CD8-positive, alpha-beta memory T cell (primary cell): ENCODE results near the gene TGIF1. TPM values are rescaled to one million over a fixed set of nuclear protein-coding genes. Genes with fewer than 3 reads are reported as not detected.
"Not testable (repeated sequence)": the region's sequence is repeated elsewhere in the genome, so short reads cannot be mapped to it uniquely, and the experiment has no call there.

ENCODE experiments used
- CTCF ChIA-PET: fragments of 350-600 bp; sonication (Branson Sonifier 250); formaldehyde crosslinking; loops from one replicate; lab custom pipeline; 2021; ENCODE audit warnings: antibody characterized with exemption; lab: Charles Lee
- POLR2A ChIA-PET: fragments of 350-600 bp; sonication (Branson Sonifier 250); formaldehyde crosslinking; loops from one replicate; lab custom pipeline; 2021; ENCODE audit warnings: antibody characterized with exemption; lab: Charles Lee
- DNase-seq, 5 donors: peaks; one replicate each; pipeline versions ENCODE4 v3.0.0 to v3.0.0-alpha.2; 2020 to 2022; ENCODE audit warnings: mixed read lengths in 1 of 5
- H3K27ac ChIP-seq: one replicate; pipeline ENCODE4 v1.7.0; 2013; ENCODE audit warnings: low read depth, mild to moderate bottlenecking, low read length, moderate library complexity
- H3K27me3 ChIP-seq: 2 replicates; pipeline ENCODE4 v1.7.0; 2013; ENCODE audit warnings: low read length, mild to moderate bottlenecking; ENCODE audit not compliant: insufficient read depth, poor library complexity, severe bottlenecking
- H3K36me3 ChIP-seq: 2 replicates; pipeline ENCODE4 v1.7.0; 2013; ENCODE audit warnings: mild to moderate bottlenecking, low read length, moderate library complexity; ENCODE audit not compliant: insufficient read depth
- H3K4me1 ChIP-seq: 2 replicates; pipeline ENCODE4 v1.7.0; 2013; ENCODE audit warnings: mild to moderate bottlenecking, low read length, moderate library complexity; ENCODE audit not compliant: insufficient read depth
- H3K4me3 ChIP-seq: 2 replicates; pipeline ENCODE4 v1.7.0; 2013; ENCODE audit warnings: mild to moderate bottlenecking, low read length
- H3K9me3 ChIP-seq: 2 replicates; pipeline ENCODE4 v1.7.0; 2013; ENCODE audit warnings: mild to moderate bottlenecking, low read length
- H3K27ac Mint-ChIP-seq, 8 donors: one replicate each; pipeline ENCODE4 v1.8.0; 2020 to 2021; ENCODE audit warnings: mixed read lengths in 8 of 8, mild to moderate bottlenecking in 6 of 8, inconsistent platforms in 3 of 8, moderate library complexity in 3 of 8
- H3K27me3 Mint-ChIP-seq, 2 donors: one replicate each; pipeline ENCODE4 v1.8.0; 2020 to 2021; ENCODE audit warnings: mixed read lengths in 2 of 2, mild to moderate bottlenecking in 1 of 2, moderate library complexity in 1 of 2
- H3K36me3 Mint-ChIP-seq, 3 donors: one replicate each; pipeline ENCODE4 v1.8.0; 2020 to 2021; ENCODE audit warnings: mixed read lengths in 3 of 3, inconsistent platforms in 1 of 3, mild to moderate bottlenecking in 1 of 3
- H3K4me1 Mint-ChIP-seq, 3 donors: one replicate each; pipeline ENCODE4 v1.8.0; 2020 to 2021; ENCODE audit warnings: mixed read lengths in 3 of 3, inconsistent platforms in 1 of 3, mild to moderate bottlenecking in 1 of 3
- H3K4me3 Mint-ChIP-seq, 7 donors: one replicate each; pipeline ENCODE4 v1.8.0; 2020 to 2021; ENCODE audit warnings: mixed read lengths in 7 of 7, mild to moderate bottlenecking in 6 of 7, moderate library complexity in 4 of 7, inconsistent platforms in 2 of 7
- H3K9me3 Mint-ChIP-seq, 5 donors: one replicate each; pipeline ENCODE4 v1.8.0; 2020 to 2022; ENCODE audit warnings: mixed read lengths in 5 of 5, mild to moderate bottlenecking in 3 of 5, moderate library complexity in 2 of 5, inconsistent platforms in 1 of 5
- polyA plus RNA-seq: library from polyadenylated mRNA; unstranded; fragments of 300-500 nt; fragmentation: Illumina TruSeq; gene quantifications from one replicate; pipeline ENCODE4 v1.2.3, GENCODE V29; 2021
- total RNA-seq, 2 experiments: library from RNA; stranded (reverse); gene quantifications; one replicate each; pipeline ENCODE4 v1.2.3, GENCODE V29; 2021

TGIF1 gene
- total and polyA plus RNA-seq, 3 experiments from 2014 or later, result 36.9 to 77.0 (median 38.3) TPM

DNA sequence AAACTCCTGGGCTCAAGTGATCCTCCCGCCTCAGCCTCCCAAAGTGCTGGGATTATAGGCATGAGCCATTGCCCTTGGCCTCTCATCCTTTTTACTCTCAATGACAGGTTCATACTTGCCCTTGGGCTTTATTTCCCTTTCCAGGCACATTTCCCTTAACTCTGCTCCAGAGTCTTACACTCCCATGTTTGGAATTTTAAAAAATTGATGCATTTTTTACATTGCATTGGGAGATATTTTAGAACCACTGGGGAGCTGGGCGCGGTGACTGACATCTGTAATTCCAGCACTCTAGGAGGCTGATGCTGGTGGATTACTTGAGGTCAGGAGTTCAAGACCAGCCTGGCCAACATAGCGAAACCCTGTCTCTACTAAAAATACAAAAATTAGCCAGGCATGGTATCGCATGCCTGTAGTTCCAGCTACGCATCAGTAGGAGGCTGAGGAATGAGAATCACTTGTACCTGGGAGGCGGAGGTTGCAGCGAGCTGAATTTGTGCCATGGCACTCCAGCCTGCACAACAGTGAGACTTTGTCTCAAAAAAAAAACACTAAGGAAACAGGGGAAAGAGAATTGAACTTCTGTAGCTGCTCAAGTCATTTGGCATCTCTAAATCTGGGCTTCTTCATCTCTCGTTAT lies 18.2 kb downstream of the TGIF1 start:
- Histone ChIP-seq H3K27ac (no peak overlapping the region), H3K4me3 (no peak overlapping the region), H3K9me3 (no peaks in the 10 kb centered on the region), H3K4me1 (peaks cover 17% of the 10 kb centered on the region), H3K36me3 (no peaks in the 10 kb centered on the region), H3K27me3 (no peaks in the 10 kb centered on the region)
- H3K4me1 Mint-ChIP-seq, result peaks cover 20 to 24% (median 23%) of the 10 kb centered on the region in 3 donors
- no peaks in the 10 kb centered on the region for H3K9me3 Mint-ChIP-seq
- H3K27ac Mint-ChIP-seq, result no peak overlapping the region
- no peaks in the 10 kb centered on the region for H3K36me3 Mint-ChIP-seq
- ChIA-PET POLR2A (no interaction called here), CTCF (interaction anchor here (5.0 to 6.4 kb wide), 2 partner anchors 13 to 117 kb away, joined by 16 to 57 read pairs; no protein-coding TSS in a partner anchor)
- DNase-seq, result no peak
- H3K27me3 Mint-ChIP-seq, result no peaks in the 10 kb centered on the region
- H3K4me3 Mint-ChIP-seq, result no peak overlapping the region

DNA sequence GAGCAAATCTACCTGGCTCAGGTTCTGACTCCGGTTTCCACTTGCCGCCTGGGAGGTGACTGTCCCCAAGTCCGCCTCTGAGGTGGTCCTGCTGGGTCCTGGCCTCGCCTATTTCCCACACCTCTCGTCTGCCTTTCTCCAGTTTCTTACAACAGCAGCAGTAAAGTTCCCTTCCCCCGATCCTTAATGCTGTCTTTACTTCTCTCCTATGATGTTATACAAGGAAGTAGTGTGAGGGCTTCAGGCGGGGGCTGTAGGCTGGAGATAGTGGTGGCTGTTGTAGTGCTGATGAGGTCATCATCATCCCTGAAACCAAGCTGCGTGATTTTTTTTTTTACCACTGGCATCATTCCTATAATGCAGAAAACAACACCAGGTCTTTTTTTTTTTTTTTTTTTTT lies 18.9 kb downstream of the TGIF1 start:
- Mint-ChIP-seq H3K27me3 (no peaks in the 10 kb centered on the region), H3K27ac (peak overlapping the region in 1 of 8 donors; percentile 78), H3K4me3 (no peak overlapping the region), H3K36me3 (no peaks in the 10 kb centered on the region), H3K9me3 (no peaks in the 10 kb centered on the region), H3K4me1 (peaks cover 22 to 29% (median 28%) of the 10 kb centered on the region in 3 donors)
- no peak for DNase-seq
- Histone ChIP-seq H3K4me1 (peaks cover 17% of the 10 kb centered on the region), H3K27me3 (no peaks in the 10 kb centered on the region), H3K36me3 (no peaks in the 10 kb centered on the region), H3K27ac (no peak overlapping the region), H3K4me3 (no peak overlapping the region), H3K9me3 (no peaks in the 10 kb centered on the region)
- ChIA-PET CTCF (interaction anchor here (0.7 to 6.4 kb wide), 4 partner anchors 11 to 145 kb away, joined by 3 to 57 read pairs (median 10); no protein-coding TSS in a partner anchor), POLR2A (no interaction called here)

DNA sequence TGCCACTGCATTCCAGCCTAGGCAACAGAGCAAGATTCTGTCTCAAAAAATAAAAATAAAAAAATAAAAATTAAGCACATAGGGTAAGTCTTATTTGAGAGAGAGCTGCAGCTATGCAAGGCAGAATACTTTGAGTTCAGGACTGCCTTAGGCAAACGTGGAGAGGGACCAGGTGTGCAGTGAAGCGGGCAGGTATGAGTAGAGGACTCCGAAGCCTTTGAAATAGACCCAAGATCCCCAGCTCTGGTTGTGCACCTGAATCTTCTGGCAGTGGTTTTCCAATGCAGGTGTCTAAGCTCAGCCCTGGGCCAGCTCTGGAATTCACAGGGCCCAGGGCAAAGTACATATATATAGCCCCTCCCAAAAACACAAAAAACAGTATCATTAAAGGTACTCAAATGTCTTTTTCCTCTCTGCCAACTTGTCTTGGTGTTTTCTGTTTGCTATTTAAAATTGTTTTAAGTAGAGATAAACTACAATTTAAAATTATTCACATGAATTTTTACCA lies 21.2 kb downstream of the TGIF1 start:
- peaks cover 12% of the 10 kb centered on the region for H3K4me1 ChIP-seq
- no peak overlapping the region for H3K4me3 ChIP-seq
- no peaks in the 10 kb centered on the region for H3K36me3 ChIP-seq
- POLR2A ChIA-PET, result interaction anchor here (0.5 kb wide), 1 partner anchor 122 kb away, joined by 3 read pairs; no protein-coding TSS in a partner anchor
- DNase-seq, result no peak
- no peaks in the 10 kb centered on the region for H3K27me3 ChIP-seq
- no peaks in the 10 kb centered on the region for H3K9me3 ChIP-seq
- no peaks in the 10 kb centered on the region for H3K27me3 Mint-ChIP-seq
- no peak overlapping the region for H3K4me3 Mint-ChIP-seq
- peaks cover 18 to 27% (median 24%) of the 10 kb centered on the region in 3 donors for H3K4me1 Mint-ChIP-seq
- no peak overlapping the region for H3K27ac Mint-ChIP-seq
- peaks cover 0 to 6% (median 0%) of the 10 kb centered on the region in 3 donors for H3K36me3 Mint-ChIP-seq
- no peaks in the 10 kb centered on the region for H3K9me3 Mint-ChIP-seq
- H3K27ac ChIP-seq, result no peak overlapping the region
- CTCF ChIA-PET, result interaction anchor here (0.9 kb wide), 1 partner anchor 10 kb away, joined by 4 read pairs; no protein-coding TSS in a partner anchor

DNA sequence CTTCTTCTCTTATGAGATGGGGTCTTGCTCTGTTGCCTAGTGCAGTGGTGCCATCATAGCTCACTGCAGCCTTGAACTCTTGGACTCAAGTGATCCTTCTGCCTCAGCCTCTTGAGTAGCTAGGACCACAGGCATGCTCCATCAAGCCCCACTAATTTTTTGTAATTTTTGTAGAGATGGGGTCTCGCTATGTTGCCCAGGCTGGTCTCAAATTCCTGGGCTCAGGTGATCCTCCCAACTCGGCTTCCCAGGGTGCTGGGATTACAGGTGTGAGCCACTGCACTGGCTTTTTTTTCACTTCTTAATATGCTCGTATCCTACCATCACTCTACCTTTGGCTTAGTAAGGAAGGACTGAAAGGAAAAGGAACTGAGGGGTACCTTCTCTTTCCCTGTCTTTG lies 22.1 kb downstream of the TGIF1 start:
- H3K4me3 ChIP-seq, H3K27ac Mint-ChIP-seq, H3K4me3 Mint-ChIP-seq, H3K27me3 Mint-ChIP-seq, CTCF ChIA-PET, POLR2A ChIA-PET, H3K27me3 ChIP-seq, H3K9me3 Mint-ChIP-seq, DNase-seq, H3K27ac ChIP-seq, H3K4me1 ChIP-seq, H3K9me3 ChIP-seq, H3K36me3 ChIP-seq, H3K36me3 Mint-ChIP-seq: not testable (repeated sequence)
- peaks cover 9 to 18% (median 14%) of the 10 kb centered on the region in 3 donors for H3K4me1 Mint-ChIP-seq

DNA sequence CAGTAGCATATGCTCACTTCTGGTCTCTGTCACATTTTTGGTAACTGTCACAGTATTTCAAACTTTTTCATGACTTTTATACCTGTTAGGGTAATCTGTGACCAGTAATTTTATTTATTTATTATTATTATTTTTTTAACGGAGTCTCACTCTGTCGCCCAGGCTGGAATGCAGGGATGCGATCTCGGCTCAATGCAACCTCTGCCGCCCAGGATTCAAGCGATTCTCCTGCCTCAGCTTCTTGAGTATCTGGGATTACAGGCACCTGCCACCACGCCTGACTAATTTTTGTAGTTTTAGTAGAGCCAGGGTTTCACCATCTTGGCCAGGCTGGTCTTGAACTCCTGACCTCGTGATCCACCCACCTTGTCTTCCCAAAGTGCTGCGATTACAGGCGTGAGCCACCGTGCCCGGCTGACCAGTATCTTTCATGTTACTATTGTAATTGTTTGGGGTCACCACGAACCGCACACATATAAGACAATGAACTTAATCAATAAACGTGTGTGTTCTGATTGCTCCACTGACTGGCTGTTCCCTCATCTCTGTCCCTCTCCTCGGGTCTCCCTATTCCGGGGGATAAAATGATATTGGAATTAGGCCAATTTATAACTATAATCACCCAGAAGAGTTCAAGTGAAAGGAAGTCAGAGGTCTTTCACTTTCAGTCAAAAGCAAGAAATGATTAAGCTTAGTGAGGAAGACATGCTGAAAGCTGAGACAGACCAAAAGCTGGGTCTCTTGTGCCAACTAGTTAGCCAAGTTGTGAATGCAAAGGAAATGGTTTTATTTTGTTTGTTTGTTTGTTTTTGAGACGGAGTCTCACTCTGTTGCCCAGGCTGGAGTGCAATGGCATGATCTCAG lies 22.9 kb downstream of the TGIF1 start:
- peaks cover 7 to 14% (median 12%) of the 10 kb centered on the region in 3 donors for H3K4me1 Mint-ChIP-seq
- peak overlapping the region in 6 of 8 donors; percentile 16 to 82 (median 54) for H3K27ac Mint-ChIP-seq
- H3K4me1 ChIP-seq, result no peaks in the 10 kb centered on the region
- no peak overlapping the region for H3K27ac ChIP-seq
- H3K4me3 Mint-ChIP-seq, result peak overlapping the region in 6 of 7 donors; percentile 30 to 80 (median 67)
- H3K27me3 Mint-ChIP-seq, result no peaks in the 10 kb centered on the region
- peaks cover 0 to 6% (median 0%) of the 10 kb centered on the region in 3 donors for H3K36me3 Mint-ChIP-seq
- H3K9me3 Mint-ChIP-seq, result no peaks in the 10 kb centered on the region
- H3K27me3 ChIP-seq, result no peaks in the 10 kb centered on the region
- no peaks in the 10 kb centered on the region for H3K9me3 ChIP-seq
- no peak for DNase-seq
- no peaks in the 10 kb centered on the region for H3K36me3 ChIP-seq
- H3K4me3 ChIP-seq, result no peak overlapping the region
- POLR2A ChIA-PET, result interaction anchor here (1.6 to 1.8 kb wide), 2 partner anchors 15 to 19 kb away, joined by 3 to 7 read pairs; no protein-coding TSS in a partner anchor
- CTCF ChIA-PET, result interaction anchor here (1.2 to 1.7 kb wide), 5 partner anchors 9 to 113 kb away, joined by 3 to 11 read pairs (median 3); no protein-coding TSS in a partner anchor

DNA sequence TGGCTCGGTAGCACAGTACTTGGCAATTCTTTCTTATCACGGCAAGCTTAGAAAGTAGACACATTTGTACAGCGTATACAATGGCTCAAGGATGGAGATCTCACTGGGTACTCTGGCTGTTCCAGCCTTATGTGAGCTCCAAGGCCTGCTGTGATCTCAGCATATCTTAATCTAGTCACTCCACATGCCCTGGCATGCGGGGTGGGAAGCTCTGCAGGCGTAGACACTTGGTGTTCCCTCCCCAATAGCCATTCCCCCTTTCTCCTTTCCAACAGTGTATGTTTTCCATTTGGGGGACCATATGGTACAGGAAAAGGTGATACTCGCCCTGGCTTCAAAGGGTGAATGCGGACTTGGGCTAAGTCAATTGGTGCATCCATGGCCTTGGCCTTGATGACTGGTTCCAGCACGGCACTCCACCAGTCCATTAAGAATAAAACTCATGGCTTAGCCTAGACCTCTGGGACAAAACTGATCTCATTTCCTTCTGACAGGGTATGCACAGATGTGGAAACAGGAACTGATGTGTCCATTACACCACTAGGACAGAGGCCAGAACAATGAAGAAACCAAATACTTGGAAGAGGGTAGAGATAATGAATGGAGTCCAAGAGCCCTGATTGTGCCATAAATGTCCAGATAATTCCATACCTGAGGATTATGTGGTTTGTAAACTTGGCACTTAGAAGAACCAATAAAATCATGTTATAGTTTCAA lies 28.4 kb downstream of the TGIF1 start:
- H3K9me3 ChIP-seq, result no peaks in the 10 kb centered on the region
- no peak for DNase-seq
- no peaks in the 10 kb centered on the region for H3K4me1 ChIP-seq
- ChIA-PET POLR2A (no interaction called here), CTCF (interaction anchor here (1.1 to 1.5 kb wide), 3 partner anchors 12 to 188 kb away, joined by 3 to 5 read pairs (median 3); no protein-coding TSS in a partner anchor)
- H3K27me3 Mint-ChIP-seq, result peaks cover 1% of the 10 kb centered on the region in 2 donors
- no peak overlapping the region for H3K4me3 ChIP-seq
- H3K9me3 Mint-ChIP-seq, result no peaks in the 10 kb centered on the region
- H3K36me3 Mint-ChIP-seq, result peaks cover 0 to 6% (median 0%) of the 10 kb centered on the region in 3 donors
- H3K27ac Mint-ChIP-seq, result no peak overlapping the region
- H3K27me3 ChIP-seq, result no peaks in the 10 kb centered on the region
- peaks cover 5 to 11% (median 7%) of the 10 kb centered on the region in 3 donors for H3K4me1 Mint-ChIP-seq
- no peak overlapping the region for H3K27ac ChIP-seq
- no peaks in the 10 kb centered on the region for H3K36me3 ChIP-seq
- no peak overlapping the region for H3K4me3 Mint-ChIP-seq

DNA sequence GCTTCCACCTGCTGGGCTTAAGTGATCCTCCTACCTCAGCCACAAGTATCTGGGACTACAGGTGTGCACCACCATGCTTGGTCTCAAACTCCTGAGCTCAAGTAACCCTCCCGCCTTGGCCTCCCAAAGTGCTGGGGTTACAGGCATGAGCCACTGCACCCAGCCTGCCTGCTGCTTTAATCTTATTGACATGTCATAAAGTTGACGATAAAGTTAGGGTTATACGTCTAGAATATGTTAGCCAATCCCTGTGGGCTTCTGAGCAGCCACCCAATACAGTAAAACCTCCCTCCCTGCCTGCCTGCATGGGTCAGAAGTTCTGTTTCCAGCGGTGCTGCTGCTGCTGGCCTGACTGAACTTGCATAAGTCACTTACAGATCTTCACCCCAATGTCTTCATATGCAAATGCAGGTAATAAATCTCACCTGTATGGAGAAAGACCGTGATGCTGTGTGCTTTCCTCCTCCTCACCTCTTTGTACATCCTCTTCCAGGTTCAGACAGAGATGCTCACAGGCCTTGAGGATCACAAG lies 30.1 kb downstream of the TGIF1 start:
- Histone ChIP-seq H3K4me3 (no peak overlapping the region), H3K27me3 (no peaks in the 10 kb centered on the region), H3K9me3 (no peaks in the 10 kb centered on the region), H3K36me3 (no peaks in the 10 kb centered on the region), H3K4me1 (no peaks in the 10 kb centered on the region), H3K27ac (no peak overlapping the region)
- POLR2A ChIA-PET, result no interaction called here
- Mint-ChIP-seq H3K4me1 (peaks cover 0 to 4% (median 3%) of the 10 kb centered on the region in 3 donors), H3K9me3 (no peaks in the 10 kb centered on the region), H3K27ac (peak overlapping the region in 2 of 8 donors; percentile 11 to 16), H3K4me3 (no peak overlapping the region), H3K36me3 (peaks cover 0 to 1% (median 0%) of the 10 kb centered on the region in 3 donors), H3K27me3 (peaks cover 1 to 3% of the 10 kb centered on the region in 2 donors)
- no peak for DNase-seq
- CTCF ChIA-PET, result interaction anchor here (1.0 to 1.5 kb wide), 3 partner anchors 11 to 38 kb away, joined by 3 read pairs; no protein-coding TSS in a partner anchor
